Activated CD4-positive, CD25-positive, alpha-beta regulatory T cell treated with anti-CD3 and anti-CD28 coated beads, Interleukin-2, amount 50 U/mL, for 16 hours (primary cell): Measurements from ENCODE around the gene BMP6.

ENCODE experiments used
- DNase-seq: peaks from one replicate; pipeline ENCODE4 v3.0.0-alpha.2; 2020; ENCODE audit warnings: low read depth, low spot score

BMP6 gene

GRCh38 chr6:7902867-7903266, 177.0 kb downstream of the BMP6 start:
- DNase-seq: no peak

GRCh38 chr6:7903673-7904072, 177.8 kb downstream of the BMP6 start:
- no peak for DNase-seq

GRCh38 chr6:7904654-7905319, 178.9 kb downstream of the BMP6 start:
- no peak for DNase-seq

- no peak for DNase-seq
Measured at GRCh38 chr6:7905416-7905815, 179.5 kb downstream of the BMP6 start.

GRCh38 chr6:7906741-7907140, 180.8 kb downstream of the BMP6 start:
- no peak for DNase-seq

- DNase-seq: no peak
Measured at GRCh38 chr6:7907159-7907558, 181.3 kb downstream of the BMP6 start.

- DNase-seq: no peak
Measured at GRCh38 chr6:7909323-7910276, 183.7 kb downstream of the BMP6 start.

GRCh38 chr6:7910298-7910653, 184.4 kb downstream of the BMP6 start:
- DNase-seq: no peak

- DNase-seq: peak; percentile 32
Measured at GRCh38 chr6:7910654-7911344, 184.9 kb downstream of the BMP6 start, which contains the start of gene TXNDC5. TSS of gene TXNDC5 (minus strand) at chr6:7910788. CDS start at chr6:7910776, 12 bp downstream.

- DNase-seq: no peak
Measured at GRCh38 chr6:7911345-7911725, 185.4 kb downstream of the BMP6 start.

GRCh38 chr6:7912024-7912423, 186.1 kb downstream of the BMP6 start:
- DNase-seq: no peak

- no peak for DNase-seq
Measured at GRCh38 chr6:7912736-7913517, 187.0 kb downstream of the BMP6 start.

- no peak for DNase-seq
Measured at GRCh38 chr6:7914311-7914710, 188.4 kb downstream of the BMP6 start.

- no peak for DNase-seq
Measured at GRCh38 chr6:7914991-7915789, 189.3 kb downstream of the BMP6 start.

GRCh38 chr6:7916959-7917358, 191.1 kb downstream of the BMP6 start:
- DNase-seq: no peak

GRCh38 chr6:7917729-7918128, 191.8 kb downstream of the BMP6 start:
- no peak for DNase-seq

GRCh38 chr6:7918403-7918802, 192.5 kb downstream of the BMP6 start:
- no peak for DNase-seq

- DNase-seq: no peak
Measured at GRCh38 chr6:7919871-7920270, 194.0 kb downstream of the BMP6 start.

- no peak for DNase-seq
Measured at GRCh38 chr6:7920425-7920824, 194.5 kb downstream of the BMP6 start.

- DNase-seq: no peak
Measured at GRCh38 chr6:7921046-7921445, 195.1 kb downstream of the BMP6 start.

GRCh38 chr6:7921632-7922092, 195.8 kb downstream of the BMP6 start:
- DNase-seq: no peak
